H9 (cell line): ENCODE measurements around the gene MT1F. TPM values are rescaled to one million over a fixed set of nuclear protein-coding genes. Genes with fewer than 3 reads are reported as not detected.

Source experiments
- DNase-seq: peaks from one replicate; pipeline ENCODE4 v3.0.0-alpha.2; 2017
- H2AFZ ChIP-seq: one replicate; pipeline ENCODE4 v1.6.1; 2013; ENCODE audit warnings: mild to moderate bottlenecking, low read length, control low read depth, moderate library complexity
- H2AK5ac ChIP-seq: 2 replicates; pipeline ENCODE4 v1.6.1; 2013; ENCODE audit warnings: low read length, control low read depth, mixed read lengths; ENCODE audit not compliant: insufficient read length
- H2BK120ac ChIP-seq: one replicate; pipeline ENCODE4 v1.6.1; 2013; ENCODE audit warnings: low read depth, mild to moderate bottlenecking, low read length, control low read depth, inconsistent platforms; ENCODE audit not compliant: poor library complexity, severe bottlenecking
- H2BK12ac ChIP-seq: 2 replicates; pipeline ENCODE4 v1.6.1; 2013; ENCODE audit warnings: low read length, control low read depth, mixed read lengths, low read depth; ENCODE audit not compliant: insufficient read length
- H2BK15ac ChIP-seq: 2 replicates; pipeline ENCODE4 v1.6.1; 2013; ENCODE audit warnings: low read depth, low read length, control low read depth
- H2BK20ac ChIP-seq: one replicate; pipeline ENCODE4 v1.6.1; 2013; ENCODE audit warnings: low read depth, mild to moderate bottlenecking, low read length, control low read depth, inconsistent platforms; ENCODE audit not compliant: poor library complexity, severe bottlenecking
- H2BK5ac ChIP-seq: 2 replicates; pipeline ENCODE4 v1.6.1; 2013; ENCODE audit warnings: low read length, control low read depth, mixed read lengths; ENCODE audit not compliant: insufficient read length
- H3K14ac ChIP-seq: 2 replicates; pipeline ENCODE4 v1.6.1; 2013; ENCODE audit warnings: low read length, control low read depth; ENCODE audit not compliant: insufficient read depth
- H3K18ac ChIP-seq: 2 replicates; pipeline ENCODE4 v1.6.1; 2013; ENCODE audit warnings: low read depth, mild to moderate bottlenecking, mixed read lengths, low read length, control low read depth; ENCODE audit not compliant: insufficient read length
- H3K23ac ChIP-seq: 2 replicates; pipeline ENCODE4 v1.6.1; 2013; ENCODE audit warnings: low read length, control low read depth, mixed read lengths, low read depth; ENCODE audit not compliant: insufficient read length
- H3K23me2 ChIP-seq: 2 replicates; pipeline ENCODE4 v1.6.1; 2013; ENCODE audit warnings: low read depth, mild to moderate bottlenecking, mixed read lengths, low read length, control low read depth; ENCODE audit not compliant: insufficient read length, poor library complexity, severe bottlenecking
- H3K27ac ChIP-seq: 2 replicates; pipeline ENCODE4 v1.5.1; 2013; ENCODE audit warnings: low read length, control low read depth, mixed read lengths, low read depth; ENCODE audit not compliant: insufficient read length
- H3K27me3 ChIP-seq: 2 replicates; pipeline ENCODE4 v1.6.1; 2013; ENCODE audit warnings: low read length, control low read depth, inconsistent platforms; ENCODE audit not compliant: insufficient read depth
- H3K4ac ChIP-seq: 2 replicates; pipeline ENCODE4 v1.6.1; 2013; ENCODE audit warnings: low read depth, mild to moderate bottlenecking, control low read depth, inconsistent platforms, low read length, moderate library complexity
- H3K4me1 ChIP-seq: 2 replicates; pipeline ENCODE4 v1.6.1; 2013; ENCODE audit warnings: low read length, control low read depth, inconsistent platforms; ENCODE audit not compliant: insufficient read depth
- H3K4me2 ChIP-seq: 2 replicates; pipeline ENCODE4 v1.6.1; 2013; ENCODE audit warnings: low read length, control low read depth, mixed read lengths; ENCODE audit not compliant: insufficient read length, insufficient read depth
- H3K56ac ChIP-seq: 2 replicates; pipeline ENCODE4 v1.6.1; 2013; ENCODE audit warnings: low read depth, mild to moderate bottlenecking, mixed read lengths, low read length, control low read depth; ENCODE audit not compliant: insufficient read length
- H3K79me1 ChIP-seq: 2 replicates; pipeline ENCODE4 v1.6.1; 2013; ENCODE audit warnings: low read depth, mild to moderate bottlenecking, moderate library complexity, low read length, control low read depth, inconsistent platforms; ENCODE audit not compliant: insufficient read depth, poor library complexity, severe bottlenecking
- H3K79me2 ChIP-seq: 2 replicates; pipeline ENCODE4 v1.6.1; 2013; ENCODE audit warnings: low read length, control low read depth, inconsistent platforms; ENCODE audit not compliant: insufficient read depth
- H3K9ac ChIP-seq: 2 replicates; pipeline ENCODE4 v1.6.1; 2013; ENCODE audit warnings: low read length, control low read depth, mixed read lengths; ENCODE audit not compliant: insufficient read length; ENCODE audit errors: extremely low read depth
- H3K9me3 ChIP-seq: one replicate; pipeline ENCODE4 v1.6.1; 2013; ENCODE audit warnings: low read depth, low read length, inconsistent platforms; ENCODE audit not compliant: control insufficient read depth
- H3T11ph ChIP-seq: one replicate; pipeline ENCODE4 v1.6.1; 2013; ENCODE audit warnings: mild to moderate bottlenecking, low read length, control low read depth, inconsistent platforms
- H4K20me1 ChIP-seq: one replicate; pipeline ENCODE4 v1.6.1; 2013; ENCODE audit not compliant: control insufficient read depth, insufficient read length, insufficient read depth
- H4K5ac ChIP-seq: 2 replicates; pipeline ENCODE4 v1.6.1; 2013; ENCODE audit warnings: low read depth, mild to moderate bottlenecking, mixed read lengths, low read length, control low read depth; ENCODE audit not compliant: insufficient read length
- H4K8ac ChIP-seq: replicated peaks from 2 replicates; pipeline ENCODE4 v1.6.1; 2013; ENCODE audit warnings: low read length, control low read depth, mixed read lengths, low read depth; ENCODE audit not compliant: insufficient read length
- H4K91ac ChIP-seq: 2 replicates; pipeline ENCODE4 v1.6.1; 2013; ENCODE audit warnings: low read depth, mild to moderate bottlenecking, moderate library complexity, mixed read lengths, low read length, control low read depth; ENCODE audit not compliant: insufficient read length
- H3K27ac Mint-ChIP-seq, 3 experiments: 2 replicates in 2 of 3; 3 replicates in 1 of 3; pipeline ENCODE4 v1.8.0; 2020 to 2021; ENCODE audit warnings: mixed read lengths in 3 of 3, mild to moderate bottlenecking in 1 of 3, moderate library complexity in 1 of 3
- H3K27me3 Mint-ChIP-seq: 2 replicates; pipeline ENCODE4 v1.8.0; 2021; ENCODE audit warnings: low read depth, mild to moderate bottlenecking, moderate library complexity, mixed read lengths
- H3K36me3 Mint-ChIP-seq, 3 experiments: 2 replicates in 2 of 3; 3 replicates in 1 of 3; pipeline ENCODE4 v1.8.0; 2020 to 2021; ENCODE audit warnings: low read depth in 3 of 3, mixed read lengths in 3 of 3; ENCODE audit not compliant: insufficient read depth in 1 of 3
- H3K4me1 Mint-ChIP-seq, 2 experiments: 2 replicates each; pipeline ENCODE4 v1.8.0; 2020; ENCODE audit warnings: mixed read lengths in 2 of 2
- H3K4me3 Mint-ChIP-seq, 2 experiments: 2 replicates in 1 of 2; 3 replicates in 1 of 2; pipeline ENCODE4 v1.8.0; 2020 to 2021; ENCODE audit warnings: mild to moderate bottlenecking in 2 of 2, mixed read lengths in 2 of 2, moderate library complexity in 1 of 2
- H3K9me3 Mint-ChIP-seq, 2 experiments: 2 replicates in 1 of 2; 3 replicates in 1 of 2; pipeline ENCODE4 v1.8.0; 2020; ENCODE audit warnings: mild to moderate bottlenecking in 2 of 2, mixed read lengths in 2 of 2, moderate library complexity in 1 of 2
- CTCF ChIP-seq: fragments of 200-600 bp; sonication (generic); conservative IDR thresholded peaks from 3 replicates; pipeline ENCODE4 v1.8.0; 2021; ENCODE audit warnings: antibody characterized with exemption, mild to moderate bottlenecking
- WGBS: extraction: QIAGEN DNeasy Blood & Tissue Kit; methylation state at CpG from one replicate; pipeline ENCODE4 v1.1.7; 2013; ENCODE audit warnings: missing lambda C conversion rate, low lambda C conversion rate, mixed read lengths; ENCODE audit not compliant: insufficient read length; ENCODE audit errors: extremely low coverage; 5-methylcytosine and 5-hydroxymethylcytosine counted together
- total RNA-seq: library from RNA; stranded (reverse); gene quantifications from 2 replicates; pipeline ENCODE4 v1.2.1, GENCODE V29; 2021

The MT1F gene
- total RNA-seq, 1 experiment from 2014 or later, result 26.1 TPM

DNA sequence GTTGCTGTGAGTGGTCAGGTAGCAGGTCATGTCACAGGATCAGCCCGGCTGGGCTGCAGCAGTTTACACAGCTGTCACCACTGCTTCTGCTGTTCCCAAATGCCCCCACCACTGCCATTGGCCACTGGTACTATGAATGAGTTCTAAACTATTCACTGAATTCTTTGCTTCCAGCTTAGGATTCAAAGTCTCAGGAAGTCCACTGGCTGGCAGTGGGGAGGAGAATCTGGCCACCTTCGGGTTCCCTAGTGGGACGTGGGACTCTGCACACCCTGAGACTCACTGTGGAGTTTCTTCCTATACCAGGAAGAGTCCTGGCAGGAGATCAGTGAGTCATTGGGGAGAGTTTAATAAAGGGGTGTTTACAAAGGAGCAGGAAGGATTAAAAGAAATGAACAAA is 31.4 kb downstream of the MT1F start:
- WGBS, result no CpG with 5 or more reads among the region's 3 CpGs
- H3K27ac ChIP-seq, result no peak overlapping the region

More for the DNA sequence above, 31.4 kb downstream of the MT1F start:
- TF ChIP-seq CTCF, result no peak
- Histone ChIP-seq H3K9ac (no peak overlapping the region), H2AK5ac (no peak overlapping the region), H3K23ac (no peak overlapping the region), H3T11ph (no peak overlapping the region), H3K18ac (no peak overlapping the region), H2BK12ac (no peak overlapping the region), H4K20me1 (no peaks in the 10 kb centered on the region), H4K91ac (no peak overlapping the region), H2BK120ac (no peak overlapping the region), H2BK20ac (no peak overlapping the region), H2BK5ac (no peak overlapping the region), H4K5ac (no peak overlapping the region), H3K79me1 (no peaks in the 10 kb centered on the region), H3K9me3 (no peaks in the 10 kb centered on the region), H4K8ac (no peak overlapping the region), H3K4me1 (no peaks in the 10 kb centered on the region), H2AFZ (no peak overlapping the region), H3K4ac (no peak overlapping the region), H3K4me2 (no peak overlapping the region), H3K27me3 (no peaks in the 10 kb centered on the region), H2BK15ac (no peak overlapping the region), H3K79me2 (no peaks in the 10 kb centered on the region), H3K56ac (no peak overlapping the region), H3K14ac (no peak overlapping the region), H3K23me2 (no peaks in the 10 kb centered on the region)
- peaks cover 6 to 11% of the 10 kb centered on the region in 2 experiments for H3K4me1 Mint-ChIP-seq
- H3K4me3 Mint-ChIP-seq, result no peak overlapping the region; a peak in 1 of 5 replicates
- peaks cover 21% of the 10 kb centered on the region for H3K27me3 Mint-ChIP-seq
- H3K36me3 Mint-ChIP-seq, result peaks cover 0 to 7% (median 5%) of the 10 kb centered on the region in 3 experiments; a peak in 5 of 7 replicates
- no peak overlapping the region for H3K27ac Mint-ChIP-seq
- DNase-seq, result no peak
- H3K9me3 Mint-ChIP-seq, result peaks cover 9 to 11% of the 10 kb centered on the region in 2 experiments
